Tracheal epithelial cell (primary cell): ENCODE data around the gene TAF11L6. TPM values are rescaled to one million over a fixed set of nuclear protein-coding genes. Genes with fewer than 3 reads are reported as not detected.

Experiments used
- total RNA-seq: library from RNA; depleted of rRNA; stranded (reverse); fragments of >200 nt; gene quantifications from 2 replicates; pipeline ENCODE4 v1.2.1, GENCODE V29; 2014

TAF11L6 gene
- not detected in 2 replicates for total RNA-seq

GRCh38 chr5:17528369-17528768, at the start of gene TAF11L6:
TSS of gene TAF11L6 (plus strand) at chr5:17528669.

GRCh38 chr5:17497931-17498330, 30.5 kb upstream of the TAF11L6 start, which contains the start of gene TAF11L2:
TSS of gene TAF11L2 (plus strand) at chr5:17498231.

GRCh38 chr5:17518067-17518466, 10.4 kb upstream of the TAF11L6 start, which contains the start of gene TAF11L3:
TSS of gene TAF11L3 (plus strand) at chr5:17518367.

GRCh38 chr5:17521501-17521900, 7.0 kb upstream of the TAF11L6 start, which contains the start of gene TAF11L4:
TSS of gene TAF11L4 (plus strand) at chr5:17521801.

GRCh38 chr5:17524935-17525334, 3.5 kb upstream of the TAF11L6 start, which contains the start of gene TAF11L5:
TSS of gene TAF11L5 (plus strand) at chr5:17525235.

Other genes starting within 250 kb of the TAF11L6 start
- gene TAF11L2, start 30.4 kb upstream of the TAF11L6 start, total RNA-seq = not detected in 2 replicates
- gene TAF11L3, start 10.3 kb upstream of the TAF11L6 start, total RNA-seq = not detected in 2 replicates
- gene TAF11L4, start 6.9 kb upstream of the TAF11L6 start, total RNA-seq = not detected in 2 replicates
- gene TAF11L5, start 3.4 kb upstream of the TAF11L6 start, total RNA-seq = not detected in 2 replicates
- not detected in 2 replicates for gene TAF11L7, start 57.1 kb downstream of the TAF11L6 start, total RNA-seq
- gene TAF11L8, start 62.3 kb downstream of the TAF11L6 start, total RNA-seq = not detected in 2 replicates
- not detected in 2 replicates for gene TAF11L9, start 65.7 kb downstream of the TAF11L6 start, total RNA-seq
- not detected in 2 replicates for gene TAF11L10, start 69.2 kb downstream of the TAF11L6 start, total RNA-seq
- gene TAF11L11, start 75.5 kb downstream of the TAF11L6 start, total RNA-seq = 0.24 TPM in 1 of 2 replicates, not detected in the other
- gene TAF11L12, start 81.7 kb downstream of the TAF11L6 start, total RNA-seq = 0.48 and 1.3 TPM in 2 replicates
- not detected in 2 replicates for gene TAF11L13, start 103.4 kb downstream of the TAF11L6 start, total RNA-seq
- not detected in 2 replicates for gene TAF11L14, start 105.8 kb downstream of the TAF11L6 start, total RNA-seq